Lower leg skin (tissue), 4 donors: ENCODE data around the gene ADI1. TPM values are rescaled to one million over a fixed set of nuclear protein-coding genes. Genes with fewer than 3 reads are reported as not detected.

Source experiments
- DNase-seq, 2 donors: peaks; one replicate each; pipeline ENCODE4 v3.0.0-alpha.2; 2019; ENCODE audit warnings: low spot score in 2 of 2
- H3K4me3 ChIP-seq: fragments of 200-600 bp; sonication (generic); 2 replicates; pipeline ENCODE4 v1.5.1; 2017; ENCODE audit warnings: mild to moderate bottlenecking, low read depth; ENCODE audit not compliant: poor library complexity, severe bottlenecking
- POLR2A ChIP-seq, 2 donors: fragments of 450-650 bp; IDR thresholded peaks; one replicate each; pipeline ENCODE4 v1.6.1; 2016 to 2017; ENCODE audit warnings: antibody characterized with exemption in 2 of 2, mild to moderate bottlenecking in 1 of 2, moderate library complexity in 1 of 2
- WGBS, 2 donors: methylation state at CpG; one replicate each; pipeline ENCODE4 v1.1.5; 2018; 5-methylcytosine and 5-hydroxymethylcytosine counted together
- intact Hi-C: fragments of 100-400 bp; cut with DNase I; formaldehyde crosslinking; loops from one replicate; pipeline ENCODE4 v1.15.0; 2023; ENCODE audit warnings: low total_unique reads
- total RNA-seq, 4 donors: library from RNA; depleted of rRNA; stranded (reverse); fragments of >200 nt; gene quantifications; one replicate each; pipeline ENCODE4 v1.1.0, GENCODE V29; 2016
- TF ChIP-seq, protein P1 (sequence below), 3 donors: fragments of 450-650 bp; IDR thresholded peaks; one replicate each; pipeline ENCODE4 v1.5.1; 2016; ENCODE audit warnings: antibody characterized with exemption in 3 of 3, mild to moderate bottlenecking in 3 of 3, moderate library complexity in 2 of 3

Gene ADI1, protein sequence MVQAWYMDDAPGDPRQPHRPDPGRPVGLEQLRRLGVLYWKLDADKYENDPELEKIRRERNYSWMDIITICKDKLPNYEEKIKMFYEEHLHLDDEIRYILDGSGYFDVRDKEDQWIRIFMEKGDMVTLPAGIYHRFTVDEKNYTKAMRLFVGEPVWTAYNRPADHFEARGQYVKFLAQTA
- 10 to 100 TPM; 29.1 to 55.5 (median 44.1) TPM for total RNA-seq

GRCh38 chr2:3519255-3520205 is at the start of gene ADI1:
Gene ADI1, minus strand, starts transcription at chr2:3519531. Its CDS starts 44 bp downstream, at chr2:3519487.
- TF ChIP-seq POLR2A (IDR thresholded peaks at IDR 0.05): peak in 1 of 2 donors; percentile 41
- TF ChIP-seq, protein P1, sequence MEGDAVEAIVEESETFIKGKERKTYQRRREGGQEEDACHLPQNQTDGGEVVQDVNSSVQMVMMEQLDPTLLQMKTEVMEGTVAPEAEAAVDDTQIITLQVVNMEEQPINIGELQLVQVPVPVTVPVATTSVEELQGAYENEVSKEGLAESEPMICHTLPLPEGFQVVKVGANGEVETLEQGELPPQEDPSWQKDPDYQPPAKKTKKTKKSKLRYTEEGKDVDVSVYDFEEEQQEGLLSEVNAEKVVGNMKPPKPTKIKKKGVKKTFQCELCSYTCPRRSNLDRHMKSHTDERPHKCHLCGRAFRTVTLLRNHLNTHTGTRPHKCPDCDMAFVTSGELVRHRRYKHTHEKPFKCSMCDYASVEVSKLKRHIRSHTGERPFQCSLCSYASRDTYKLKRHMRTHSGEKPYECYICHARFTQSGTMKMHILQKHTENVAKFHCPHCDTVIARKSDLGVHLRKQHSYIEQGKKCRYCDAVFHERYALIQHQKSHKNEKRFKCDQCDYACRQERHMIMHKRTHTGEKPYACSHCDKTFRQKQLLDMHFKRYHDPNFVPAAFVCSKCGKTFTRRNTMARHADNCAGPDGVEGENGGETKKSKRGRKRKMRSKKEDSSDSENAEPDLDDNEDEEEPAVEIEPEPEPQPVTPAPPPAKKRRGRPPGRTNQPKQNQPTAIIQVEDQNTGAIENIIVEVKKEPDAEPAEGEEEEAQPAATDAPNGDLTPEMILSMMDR (IDR thresholded peaks at IDR 0.05): no peak

GRCh38 chr2:3566806-3567205 is 47.5 kb upstream of the ADI1 start:
- DNase-seq: no peak
- WGBS, 2 donors: 93 to 94% methylated on average over 9 of the region's 9 CpGs
- intact Hi-C loops: no loop called here
- no peak overlapping the region for H3K4me3 ChIP-seq
- TF ChIP-seq POLR2A (IDR thresholded peaks at IDR 0.05): no peak
- TF ChIP-seq, protein P1 (IDR thresholded peaks at IDR 0.05): no peak

More at GRCh38 chr2:3519255-3520205, at the start of gene ADI1:
- intact Hi-C loops: no loop called here
- peak; percentile 65 to 96 for DNase-seq
- 2 to 6% methylated on average over 20 to 70 of the region's 76 CpGs for WGBS, 2 donors
- H3K4me3 ChIP-seq: peak within 1 kb of the TSS; percentile 95

- intact Hi-C loops: no loop called here
- DNase-seq: no peak
- no peak overlapping the region for H3K4me3 ChIP-seq
- WGBS, 2 donors: 79 to 89% methylated on average over 6 of the region's 6 CpGs
- no peak for TF ChIP-seq POLR2A (IDR thresholded peaks at IDR 0.05)
- TF ChIP-seq, protein P1 (IDR thresholded peaks at IDR 0.05): no peak
Observed at GRCh38 chr2:3565117-3565516, 45.8 kb upstream of the ADI1 start.

DNA sequence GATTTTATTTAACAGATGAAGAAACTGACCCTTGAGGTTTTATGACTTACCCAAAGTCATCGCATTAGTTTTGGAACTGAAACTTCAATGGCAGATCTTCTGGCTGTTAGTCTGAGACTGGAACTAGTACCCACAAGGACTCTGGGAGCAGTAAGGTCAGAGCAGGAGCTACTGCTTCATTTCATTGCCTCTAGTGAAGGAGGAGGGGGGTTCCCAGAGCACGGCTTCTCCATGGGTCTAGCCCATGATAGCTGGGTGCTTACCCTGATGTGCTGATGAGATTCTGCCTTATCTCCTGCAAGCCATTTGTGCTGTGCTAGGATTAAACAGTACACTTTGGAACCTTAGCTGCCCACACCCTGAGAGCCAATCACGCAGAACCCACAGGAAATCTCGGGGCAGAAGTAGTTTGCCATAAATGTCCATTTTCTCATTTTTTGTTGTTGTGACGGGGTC is 44.2 kb upstream of the ADI1 start:
- 94 to 95% methylated on average over 5 of the region's 5 CpGs for WGBS, 2 donors
- no peak for DNase-seq
- intact Hi-C loops: no loop called here
- H3K4me3 ChIP-seq: no peak overlapping the region
- no peak for TF ChIP-seq POLR2A (IDR thresholded peaks at IDR 0.05)
- TF ChIP-seq, protein P1 (IDR thresholded peaks at IDR 0.05): no peak

- TF ChIP-seq, protein P1 (IDR thresholded peaks at IDR 0.05): no peak
- peak in 1 of 2 donors; percentile 69 for TF ChIP-seq POLR2A (IDR thresholded peaks at IDR 0.05)
- 1 to 3% methylated on average over 31 to 59 of the region's 67 CpGs for WGBS, 2 donors
- intact Hi-C loops: no loop called here
- peak; percentile 95 to 99 for DNase-seq
- peak within 1 kb of the TSS; percentile 99 for H3K4me3 ChIP-seq
Observed at GRCh38 chr2:3558205-3559014, 39.1 kb upstream of the ADI1 start, which contains the start of gene RNASEH1. Gene RNASEH1, minus strand, starts transcription at chr2:3558333. Its CDS starts 73 bp downstream, at chr2:3558260.
